Muscle of leg (tissue), 11 donors: ENCODE measurements around the gene TANGO6. TPM values are rescaled to one million over a fixed set of nuclear protein-coding genes. Genes with fewer than 3 reads are reported as not detected.
"Not testable (repeated sequence)": the region's sequence is repeated elsewhere in the genome, so short reads cannot be mapped to it uniquely, and the experiment has no call there.

ENCODE experiments used
- DNase-seq: peaks from one replicate; pipeline ENCODE4 v3.0.0; 2013
- H3K27ac ChIP-seq: one replicate; pipeline ENCODE4 v1.5.1; 2013; ENCODE audit warnings: mild to moderate bottlenecking, low read length, control low read depth
- H3K27me3 ChIP-seq: one replicate; pipeline ENCODE4 v1.6.1; 2013; ENCODE audit warnings: low read length; ENCODE audit not compliant: control insufficient read depth, insufficient read depth
- H3K36me3 ChIP-seq: one replicate; pipeline ENCODE4 v1.6.1; 2013; ENCODE audit warnings: low read length; ENCODE audit not compliant: control insufficient read depth, insufficient read depth
- H3K4me1 ChIP-seq: one replicate; pipeline ENCODE4 v1.6.1; 2013; ENCODE audit warnings: low read length; ENCODE audit not compliant: control insufficient read depth, insufficient read depth
- H3K4me3 ChIP-seq: one replicate; pipeline ENCODE4 v1.5.1; 2013; ENCODE audit warnings: low read length, control low read depth
- H3K9me3 ChIP-seq: replicated peaks from 2 replicates; pipeline ENCODE4 v1.6.1; 2013; ENCODE audit warnings: low read depth, low read length; ENCODE audit not compliant: control insufficient read depth
- WGBS: methylation state at CpG from one replicate; pipeline ENCODE4 v1.1.5; 2013; ENCODE audit warnings: missing lambda C conversion rate; ENCODE audit not compliant: insufficient coverage; 5-methylcytosine and 5-hydroxymethylcytosine counted together
- polyA plus RNA-seq, 8 donors: library from polyadenylated mRNA; unstranded; fragments of 120-200 nt; gene quantifications; one replicate each; pipeline versions ENCODE4 v1.2.1 to v1.2.3, GENCODE V29; 2013; ENCODE audit warnings: inconsistent platforms in 1 of 8, low replicate concordance in 1 of 8; ENCODE audit not compliant: insufficient read length in 8 of 8, insufficient read depth in 1 of 8
- total RNA-seq: library from RNA; stranded (reverse); fragments of 120-200 nt; gene quantifications from one replicate; pipeline ENCODE4 v1.2.4, GENCODE V29; 2013

Gene TANGO6
- total and polyA plus RNA-seq, 9 donors, result 4.3 to 9.7 (median 5.4) TPM

DNA sequence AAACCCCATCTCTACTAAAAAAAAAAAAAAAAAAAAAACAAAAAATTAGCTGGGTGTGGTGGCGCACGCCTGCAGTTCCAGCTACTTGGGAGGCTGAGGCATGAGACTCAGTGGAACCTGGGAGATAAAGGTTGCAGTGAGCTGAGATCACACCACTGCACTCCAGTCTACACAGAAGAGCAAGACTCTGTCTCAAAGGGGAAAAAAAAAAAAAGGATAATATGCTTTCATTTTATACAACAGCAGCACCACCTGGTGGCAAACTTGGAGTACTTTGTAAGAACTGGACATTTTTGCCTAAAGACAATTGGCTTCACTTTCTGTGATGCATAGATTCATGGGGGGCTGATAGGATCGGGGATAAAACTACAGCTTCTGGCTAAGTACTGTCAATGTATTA is 280.6 kb downstream of the TANGO6 start:
- no peak overlapping the region for H3K27ac ChIP-seq
- WGBS, result 29% methylated on average over 1 of the region's 3 CpGs
- no peaks in the 10 kb centered on the region for H3K4me1 ChIP-seq
- no peak overlapping the region for H3K4me3 ChIP-seq
- H3K9me3 ChIP-seq, result no peaks in the 10 kb centered on the region
- peak; percentile 79 for DNase-seq
- no peaks in the 10 kb centered on the region for H3K27me3 ChIP-seq
- H3K36me3 ChIP-seq, result peaks cover 27% of the 10 kb centered on the region

DNA sequence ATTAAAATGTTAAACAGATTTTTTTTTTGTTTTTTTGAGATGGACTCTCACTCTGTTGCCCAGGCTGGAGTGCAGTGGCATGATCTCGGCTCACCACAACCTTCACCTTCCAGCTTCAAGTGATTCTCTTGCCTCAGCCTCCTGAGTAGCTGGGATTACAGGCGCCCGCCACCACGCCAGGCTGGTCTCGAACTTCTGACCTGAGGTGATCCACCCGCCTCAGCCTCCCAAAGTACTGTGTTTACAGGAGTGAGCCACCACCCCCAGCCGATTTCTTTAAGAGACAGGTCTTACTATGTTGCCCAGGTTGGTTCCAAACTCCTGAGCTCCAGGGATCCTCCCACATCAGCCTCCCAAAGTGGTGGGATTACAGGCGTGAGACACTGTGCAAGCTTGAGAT is 281.1 kb downstream of the TANGO6 start:
- H3K4me3 ChIP-seq, DNase-seq, H3K27me3 ChIP-seq, H3K4me1 ChIP-seq, H3K27ac ChIP-seq, H3K9me3 ChIP-seq: not testable (repeated sequence)
- WGBS, result 89% methylated on average over 6 of the region's 8 CpGs
- H3K36me3 ChIP-seq, result peaks cover 22% of the 10 kb centered on the region

DNA sequence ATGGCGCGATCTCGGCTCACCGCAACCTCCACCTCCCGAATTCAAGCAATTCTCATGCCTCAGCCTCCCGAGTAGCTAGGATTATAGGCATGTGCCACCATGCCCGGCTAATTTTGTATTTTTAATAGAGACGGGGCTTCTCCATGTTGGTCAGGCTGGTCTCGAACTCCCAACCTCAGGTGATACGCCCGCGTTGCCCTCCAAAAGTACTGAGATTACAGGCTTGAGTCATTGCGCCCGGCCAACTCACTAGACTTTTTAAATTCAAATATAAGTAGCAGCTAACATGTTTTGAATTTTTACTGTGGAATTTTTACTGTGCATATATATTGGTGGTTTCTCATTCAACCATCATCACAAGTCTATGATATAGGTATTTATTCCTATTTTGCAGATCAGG is 281.6 kb downstream of the TANGO6 start:
- H3K27me3 ChIP-seq, H3K4me3 ChIP-seq, H3K4me1 ChIP-seq, DNase-seq, H3K27ac ChIP-seq, H3K9me3 ChIP-seq: not testable (repeated sequence)
- 98% methylated on average over 8 of the region's 14 CpGs for WGBS
- H3K36me3 ChIP-seq, result peaks cover 17% of the 10 kb centered on the region

GRCh38 chr16:69126221-69126620 is 282.9 kb downstream of the TANGO6 start:
- WGBS, result 100% methylated on average over 2 of the region's 3 CpGs
- Histone ChIP-seq H3K36me3 (peaks cover 6% of the 10 kb centered on the region), H3K4me1 (no peaks in the 10 kb centered on the region), H3K27ac (no peak overlapping the region), H3K4me3 (no peak overlapping the region), H3K27me3 (no peaks in the 10 kb centered on the region), H3K9me3 (no peaks in the 10 kb centered on the region)
- DNase-seq, result no peak

- not testable (repeated sequence) for H3K9me3 ChIP-seq, DNase-seq, H3K27ac ChIP-seq, H3K27me3 ChIP-seq, H3K36me3 ChIP-seq, H3K4me3 ChIP-seq, H3K4me1 ChIP-seq
- 90% methylated on average over 2 of the region's 10 CpGs for WGBS
Measured at GRCh38 chr16:69126801-69127200, 283.5 kb downstream of the TANGO6 start.

DNA sequence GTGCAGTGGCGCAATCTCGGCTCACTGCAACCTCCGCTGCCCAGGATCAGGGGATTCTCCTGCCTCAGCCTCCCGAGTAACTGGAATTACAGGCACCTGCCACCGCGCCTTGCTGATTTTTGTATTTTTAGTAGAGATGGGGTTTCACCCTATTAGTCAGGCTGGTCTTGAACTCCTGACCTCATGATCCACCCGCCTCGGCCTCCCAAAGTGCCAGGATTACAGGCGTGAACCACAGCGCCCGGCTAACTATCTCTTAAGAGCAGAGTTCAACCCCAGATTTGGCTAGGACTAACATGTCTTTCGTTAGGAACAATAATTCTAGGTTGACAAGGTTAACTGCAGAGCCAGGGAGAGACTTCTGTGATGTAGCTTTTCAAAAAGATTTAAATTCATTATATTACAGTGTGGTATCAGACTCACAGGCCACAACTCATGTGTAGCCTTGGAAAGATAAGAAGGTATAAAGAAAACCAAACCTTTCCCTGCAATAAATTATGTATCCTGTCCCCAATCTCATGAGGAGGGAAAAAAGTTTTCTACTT is 284.7 kb downstream of the TANGO6 start:
- no peaks in the 10 kb centered on the region for H3K27me3 ChIP-seq
- H3K4me3 ChIP-seq, result no peak overlapping the region
- peaks cover 6% of the 10 kb centered on the region for H3K36me3 ChIP-seq
- no peak for DNase-seq
- WGBS, result 100% methylated on average over 2 of the region's 12 CpGs
- H3K9me3 ChIP-seq, result no peaks in the 10 kb centered on the region
- H3K27ac ChIP-seq, result no peak overlapping the region
- peaks cover 1% of the 10 kb centered on the region for H3K4me1 ChIP-seq

GRCh38 chr16:69130461-69130860 is 287.1 kb downstream of the TANGO6 start:
- H3K27me3 ChIP-seq, result no peaks in the 10 kb centered on the region
- DNase-seq, result no peak
- peaks cover 9% of the 10 kb centered on the region for H3K36me3 ChIP-seq
- H3K9me3 ChIP-seq, result no peaks in the 10 kb centered on the region
- H3K27ac ChIP-seq, result no peak overlapping the region
- peaks cover 4% of the 10 kb centered on the region for H3K4me1 ChIP-seq
- WGBS, result no CpG with 5 or more reads among the region's 6 CpGs
- no peak overlapping the region for H3K4me3 ChIP-seq

GRCh38 chr16:69131167-69131838 is 288.0 kb downstream of the TANGO6 start:
- 0% methylated on average over 9 of the region's 15 CpGs for WGBS
- Histone ChIP-seq H3K4me1 (peaks cover 4% of the 10 kb centered on the region), H3K9me3 (no peaks in the 10 kb centered on the region), H3K4me3 (peak overlapping the region; percentile 87), H3K27ac (peak overlapping the region; percentile 96), H3K27me3 (no peaks in the 10 kb centered on the region), H3K36me3 (peaks cover 9% of the 10 kb centered on the region)
- DNase-seq, result peak; percentile 84

- peaks cover 13% of the 10 kb centered on the region for H3K36me3 ChIP-seq
- no peaks in the 10 kb centered on the region for H3K27me3 ChIP-seq
- DNase-seq, result peak; percentile 92
- no peaks in the 10 kb centered on the region for H3K9me3 ChIP-seq
- H3K4me3 ChIP-seq, result peak overlapping the region; percentile 87
- H3K4me1 ChIP-seq, result peaks cover 4% of the 10 kb centered on the region
- peak overlapping the region; percentile 96 for H3K27ac ChIP-seq
- under 1% methylated on average over 34 of the region's 53 CpGs for WGBS
Measured at GRCh38 chr16:69131839-69132423, 288.6 kb downstream of the TANGO6 start.

DNA sequence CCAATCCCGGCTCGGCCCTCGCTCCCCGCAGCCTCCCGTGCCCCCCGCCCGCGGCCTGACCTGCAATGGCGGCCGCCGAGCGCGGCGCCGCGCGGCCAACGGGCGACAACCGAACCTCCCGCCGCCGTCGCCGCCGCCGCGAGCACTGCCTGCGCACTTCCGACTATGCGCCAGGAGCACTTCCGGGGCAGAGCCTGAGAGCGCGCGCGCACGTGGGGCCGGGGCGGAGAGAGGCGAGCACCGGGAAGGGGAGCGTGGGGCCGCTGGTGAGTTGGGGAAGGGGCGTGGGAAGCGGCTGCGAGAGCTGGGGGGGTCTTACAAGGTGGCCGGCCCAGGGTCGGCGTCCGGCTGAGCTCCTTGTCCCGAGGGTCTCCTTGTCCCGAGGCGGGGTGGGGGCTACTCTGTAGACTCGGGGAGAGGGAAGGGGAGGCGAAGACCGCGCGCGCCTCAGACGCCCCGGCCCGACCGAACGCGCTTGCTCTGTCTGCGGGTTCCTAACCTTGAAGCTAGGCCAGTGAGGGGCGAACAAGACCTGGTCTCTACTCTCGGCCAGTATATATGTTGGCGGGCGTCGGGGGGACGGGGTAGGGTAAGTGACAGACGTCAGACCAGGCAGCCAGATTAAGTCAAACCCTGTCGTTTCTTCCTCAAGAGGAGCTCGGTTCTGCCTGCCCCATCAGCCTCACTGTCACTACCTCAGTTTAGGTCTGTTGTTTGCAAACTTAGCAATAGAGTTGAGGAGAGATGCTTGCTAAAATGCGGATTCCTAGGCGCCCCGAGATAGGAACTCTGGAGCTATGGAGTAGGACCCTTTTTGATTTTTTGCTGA is 289.3 kb downstream of the TANGO6 start, which contains the start of the genes CHTF8 and UTP4:
Gene CHTF8 (minus strand): TSS at position 165 of the 829 bp plus-strand sequence. CDS start 11,130 bp downstream, outside the sequence.
Gene UTP4 (plus strand): TSS at position 226 of the 829 bp plus-strand sequence. CDS start 811 bp downstream, outside the sequence.
- H3K27me3 ChIP-seq, result no peaks in the 10 kb centered on the region
- H3K36me3 ChIP-seq, result peaks cover 16% of the 10 kb centered on the region
- H3K9me3 ChIP-seq, result no peaks in the 10 kb centered on the region
- under 1% methylated on average over 60 of the region's 78 CpGs for WGBS
- peak within 1 kb of the TSS; percentile 87 for H3K4me3 ChIP-seq
- H3K4me1 ChIP-seq, result peaks cover 4% of the 10 kb centered on the region
- peak within 1 kb of the TSS; percentile 96 for H3K27ac ChIP-seq
- DNase-seq, result peak; percentile 94
